ENCODE measurements around the gene NFIA.

DNA sequence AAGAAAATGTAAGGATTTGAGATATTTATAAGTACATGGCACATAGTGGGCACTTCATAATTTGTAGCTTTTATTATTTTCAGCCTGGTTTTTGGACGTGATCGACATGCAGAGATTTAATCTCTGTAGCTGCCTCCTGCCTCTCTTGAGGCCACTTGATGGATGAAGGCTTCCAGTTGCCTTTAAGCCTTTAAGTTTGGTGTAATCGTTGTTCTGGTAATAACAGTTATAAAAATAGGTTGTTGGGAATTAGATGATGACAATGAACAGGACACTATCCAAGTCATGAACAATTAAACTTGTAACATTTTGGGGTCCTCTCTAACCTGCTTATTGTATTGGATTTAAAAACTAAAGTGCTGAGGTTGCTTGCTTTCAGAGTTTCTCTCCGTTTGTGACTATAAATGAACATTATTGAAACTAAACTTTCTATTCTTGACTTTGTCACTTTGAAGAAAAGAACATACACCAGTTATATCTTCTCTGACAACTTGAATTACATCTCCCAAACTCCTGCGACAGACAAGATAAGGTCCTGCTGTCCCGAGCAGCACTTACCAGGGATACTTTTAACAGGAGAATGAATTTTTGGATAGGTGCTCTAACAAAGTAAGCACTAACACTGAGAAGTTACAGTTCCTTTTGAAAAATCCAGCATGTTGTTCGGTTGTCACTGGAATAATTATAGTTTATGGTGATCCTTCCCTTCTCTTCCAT, 295.0 kb downstream of the NFIA start:
- TF ChIP-seq, protein P1, sequence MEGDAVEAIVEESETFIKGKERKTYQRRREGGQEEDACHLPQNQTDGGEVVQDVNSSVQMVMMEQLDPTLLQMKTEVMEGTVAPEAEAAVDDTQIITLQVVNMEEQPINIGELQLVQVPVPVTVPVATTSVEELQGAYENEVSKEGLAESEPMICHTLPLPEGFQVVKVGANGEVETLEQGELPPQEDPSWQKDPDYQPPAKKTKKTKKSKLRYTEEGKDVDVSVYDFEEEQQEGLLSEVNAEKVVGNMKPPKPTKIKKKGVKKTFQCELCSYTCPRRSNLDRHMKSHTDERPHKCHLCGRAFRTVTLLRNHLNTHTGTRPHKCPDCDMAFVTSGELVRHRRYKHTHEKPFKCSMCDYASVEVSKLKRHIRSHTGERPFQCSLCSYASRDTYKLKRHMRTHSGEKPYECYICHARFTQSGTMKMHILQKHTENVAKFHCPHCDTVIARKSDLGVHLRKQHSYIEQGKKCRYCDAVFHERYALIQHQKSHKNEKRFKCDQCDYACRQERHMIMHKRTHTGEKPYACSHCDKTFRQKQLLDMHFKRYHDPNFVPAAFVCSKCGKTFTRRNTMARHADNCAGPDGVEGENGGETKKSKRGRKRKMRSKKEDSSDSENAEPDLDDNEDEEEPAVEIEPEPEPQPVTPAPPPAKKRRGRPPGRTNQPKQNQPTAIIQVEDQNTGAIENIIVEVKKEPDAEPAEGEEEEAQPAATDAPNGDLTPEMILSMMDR (IDR thresholded peaks at IDR 0.05): no peak
- TF ChIP-seq POLR2A (IDR thresholded peaks at IDR 0.05): no peak
